Stimulated activated CD8-positive, alpha-beta memory T cell treated with anti-CD3 and anti-CD28 coated beads, Interleukin-4, amount 100 ng/mL, for 24 hours (primary cell): ENCODE measurements around the gene LOXL4.

Source experiments
- DNase-seq: peaks from one replicate; pipeline ENCODE4 v3.0.0-alpha.2; 2020; ENCODE audit warnings: low read depth

Gene LOXL4

DNA sequence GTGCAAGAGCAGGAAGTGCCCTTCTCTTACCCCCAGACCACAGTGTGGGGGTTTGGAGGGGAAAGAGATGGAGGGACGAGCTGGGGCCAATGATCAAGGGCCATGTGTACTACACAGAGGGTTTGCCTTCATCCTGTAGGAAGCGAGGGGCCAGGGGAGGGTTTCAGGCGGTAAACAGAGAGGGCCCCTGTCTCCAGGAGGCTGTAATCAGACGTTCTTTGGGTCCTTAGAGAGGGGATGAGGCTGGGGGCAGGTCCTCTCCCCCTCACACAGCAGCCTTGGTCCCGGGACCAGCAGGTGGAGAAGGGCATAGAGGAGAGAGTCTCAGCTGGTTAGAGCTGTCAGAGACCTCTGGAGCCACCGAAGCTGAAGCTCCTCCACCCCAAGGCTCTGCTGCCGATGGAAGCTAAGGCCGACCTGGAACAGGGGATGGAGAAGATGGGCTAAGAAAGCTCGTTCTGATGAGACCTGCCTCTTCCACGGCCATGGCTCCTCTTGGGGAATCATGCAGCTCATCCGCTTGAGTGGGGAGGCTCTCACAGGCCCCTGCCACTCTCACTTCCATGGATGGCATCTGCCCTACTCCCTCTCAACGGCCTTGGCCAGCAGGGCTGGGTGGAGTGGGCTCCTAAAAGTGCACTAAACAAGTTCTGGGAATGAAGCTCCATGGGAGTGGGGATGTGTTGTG, 3.5 kb downstream of the LOXL4 start:
- no peak for DNase-seq

DNA sequence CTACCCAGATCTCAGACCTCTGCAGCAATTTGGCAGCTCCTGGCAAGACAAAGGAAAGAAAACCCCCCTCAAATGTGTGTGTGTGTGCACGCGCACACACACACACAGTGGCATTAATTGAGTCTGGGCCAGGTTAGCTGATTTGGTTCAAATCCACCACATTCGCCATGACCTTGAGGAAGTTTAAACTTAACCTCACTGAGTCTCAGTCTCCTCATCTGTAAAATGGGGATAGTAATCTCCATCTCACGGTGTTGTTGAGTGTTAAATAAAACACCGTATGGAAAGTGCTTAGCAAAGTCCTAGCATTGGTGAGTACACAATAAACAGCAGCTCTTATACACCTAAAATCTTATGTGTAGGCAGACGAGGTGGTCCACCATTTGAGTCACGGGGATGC, 4.9 kb downstream of the LOXL4 start:
- no peak for DNase-seq

DNA sequence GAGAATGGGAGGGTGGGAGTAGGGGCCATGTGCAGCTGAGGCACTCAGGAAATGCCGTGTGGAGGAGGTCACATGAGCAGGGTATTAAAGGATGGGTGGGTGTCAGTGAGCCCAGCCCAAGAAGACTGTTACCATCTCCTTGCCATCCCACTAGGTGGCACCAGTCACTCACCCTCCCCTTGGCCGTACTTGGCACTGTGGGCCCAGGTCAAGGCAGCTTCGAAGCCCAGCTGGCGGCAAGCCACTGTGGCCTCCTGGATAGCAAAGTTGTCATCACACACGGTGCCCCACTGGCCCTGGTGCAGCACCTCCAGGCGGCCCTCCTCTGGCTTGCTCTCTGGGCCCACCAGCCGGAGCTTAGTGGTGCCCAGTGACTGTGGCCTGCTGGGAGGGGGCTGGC, 5.4 kb downstream of the LOXL4 start:
- DNase-seq, result no peak

DNA sequence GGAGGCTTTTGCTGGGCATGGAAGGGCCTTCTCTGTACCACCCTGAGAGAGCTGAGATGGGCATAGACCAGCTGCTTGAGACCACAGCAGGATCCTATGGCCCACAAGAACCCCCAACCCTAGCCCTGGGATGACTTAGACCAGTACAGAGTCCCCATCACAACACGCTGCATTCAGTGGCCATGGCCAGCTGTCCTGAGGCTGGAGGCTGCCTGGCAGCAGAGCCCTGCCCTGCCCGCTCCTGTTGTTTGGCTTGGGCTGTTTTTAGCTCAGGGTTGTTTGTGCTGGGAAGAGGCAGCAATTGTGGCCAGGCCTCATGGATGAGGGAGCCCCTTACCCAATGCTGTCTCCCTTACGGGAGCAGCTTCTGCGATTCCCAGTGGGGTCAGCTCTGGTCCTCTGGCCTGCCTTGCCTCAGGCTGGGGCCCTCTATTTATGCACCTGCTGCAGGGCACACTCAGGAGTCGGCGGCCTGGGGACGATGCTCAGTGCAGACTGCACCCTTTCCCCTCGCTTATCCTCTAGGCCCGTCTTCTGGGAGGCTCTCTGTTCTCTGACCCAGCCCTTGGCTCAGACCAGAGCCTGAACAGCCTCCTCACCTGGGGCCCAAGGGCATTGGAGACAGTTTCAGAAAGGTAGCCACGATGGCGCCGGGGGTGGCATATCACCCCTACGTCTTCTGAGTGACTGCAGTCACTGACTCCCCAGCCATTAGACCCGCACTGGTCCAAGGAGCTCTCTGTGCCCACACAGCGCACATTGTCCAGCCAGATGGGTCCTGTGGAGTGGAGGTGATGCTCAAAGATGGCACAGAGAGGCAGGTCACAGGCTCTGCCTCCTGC, 6.3 kb downstream of the LOXL4 start:
- no peak for DNase-seq

DNA sequence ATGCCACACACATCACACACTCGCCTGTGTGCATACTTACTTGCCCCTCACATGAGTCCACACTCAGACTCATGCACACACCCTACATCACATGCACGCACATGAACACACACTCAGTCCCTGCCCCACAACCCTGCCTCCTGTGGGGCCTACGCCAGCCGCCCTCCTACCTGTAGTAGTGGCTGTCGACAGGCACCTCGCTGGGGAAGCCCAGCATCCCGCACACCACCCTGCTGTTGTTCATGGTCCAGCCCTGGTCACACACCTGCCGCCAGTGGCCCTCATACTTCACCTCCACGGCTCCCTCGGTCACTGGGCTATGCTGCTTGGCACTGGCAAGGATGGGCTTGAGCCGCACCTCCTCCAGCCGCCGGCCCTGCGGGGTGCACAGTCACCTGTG, 7.2 kb downstream of the LOXL4 start:
- no peak for DNase-seq

DNA sequence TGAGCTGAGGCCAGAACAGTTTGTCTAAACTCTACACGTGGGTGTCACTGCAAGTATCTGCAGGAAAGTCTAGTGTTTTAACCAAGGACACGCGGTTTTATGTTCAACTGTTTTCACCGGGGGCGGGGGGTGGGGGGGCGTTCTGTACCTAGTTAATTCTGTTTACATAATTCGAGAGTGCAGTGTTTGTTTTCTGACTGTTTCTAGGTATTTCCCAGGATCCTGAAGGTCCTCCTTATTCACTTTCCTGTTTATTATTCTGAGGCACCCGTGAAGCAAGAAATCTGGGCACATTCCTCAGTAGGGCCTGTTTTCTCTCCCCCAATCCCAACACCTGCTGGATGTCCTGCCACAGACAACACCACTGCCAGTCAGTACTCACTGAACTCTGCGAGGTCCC, 7.6 kb downstream of the LOXL4 start:
- DNase-seq, result no peak

DNA sequence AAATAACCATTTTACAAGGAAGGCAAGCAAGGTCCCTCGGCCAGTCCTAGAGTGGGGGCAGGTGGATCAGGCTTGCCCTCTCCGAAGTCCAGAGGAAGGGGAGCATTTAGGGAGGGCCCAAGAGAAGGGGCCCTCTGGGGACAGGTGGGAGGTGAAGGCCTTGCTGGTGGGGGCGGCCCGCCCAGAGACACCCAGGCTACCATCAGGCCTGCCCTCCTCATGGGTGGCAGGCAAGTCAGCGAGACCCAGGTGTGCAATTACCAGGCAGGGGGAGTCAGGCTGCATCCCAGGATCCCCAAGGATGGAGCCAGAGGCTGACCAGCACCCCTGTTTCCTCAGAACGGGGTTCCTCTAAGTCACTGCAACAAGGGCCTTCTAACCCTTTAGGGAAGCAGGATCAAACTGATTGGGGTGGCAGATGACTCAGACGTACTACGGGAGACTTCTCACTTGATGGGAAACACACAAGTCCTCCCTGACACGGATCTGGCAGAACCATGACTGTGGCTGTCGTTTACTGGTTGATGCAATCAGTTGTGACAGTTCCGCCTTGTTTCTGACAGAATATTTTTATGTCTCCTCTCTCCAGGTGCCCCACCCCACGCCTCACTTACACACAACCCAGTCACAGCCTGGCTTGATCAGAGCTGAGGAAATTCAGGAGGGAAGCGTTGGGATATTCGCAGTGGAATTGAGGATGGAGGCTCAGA, 8.2 kb downstream of the LOXL4 start:
- no peak for DNase-seq

DNA sequence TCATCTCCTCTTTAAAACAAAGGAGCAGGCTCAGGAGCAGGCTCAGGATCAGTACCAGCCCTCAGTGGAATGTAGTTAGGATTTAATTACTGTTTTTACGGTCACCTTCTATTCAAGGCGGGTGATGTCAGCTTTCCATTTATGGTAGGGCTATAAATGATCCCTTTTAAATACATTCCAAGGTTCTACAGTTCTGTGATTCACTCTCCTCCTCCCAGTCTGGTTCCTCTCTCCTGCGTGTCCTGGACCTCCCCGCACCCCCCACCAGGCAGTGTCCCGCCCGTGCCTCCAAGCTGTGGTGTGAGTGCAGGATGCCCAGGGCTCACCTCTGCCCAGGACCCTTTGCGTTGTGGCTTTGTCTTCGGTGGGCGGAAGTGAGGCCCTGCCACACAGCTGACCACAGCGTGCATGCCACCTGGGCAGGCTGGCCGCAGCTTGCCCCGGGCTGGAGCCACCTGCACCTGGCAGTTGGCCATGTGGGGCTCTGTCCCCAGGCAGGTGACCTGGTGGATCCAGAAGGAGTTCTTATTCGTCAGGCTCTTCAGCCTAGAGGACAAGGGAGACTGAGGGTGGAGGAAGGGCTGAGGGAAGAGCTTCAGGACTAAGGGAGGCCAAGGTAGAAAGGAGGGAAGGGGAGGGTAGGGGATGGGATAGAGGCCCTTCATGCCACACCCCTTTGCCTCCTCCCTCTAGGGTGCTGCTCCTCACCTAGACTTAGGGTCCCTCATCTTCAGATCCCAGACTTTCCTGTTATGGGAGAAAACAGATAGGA, 9.1 kb downstream of the LOXL4 start:
- DNase-seq, result no peak

DNA sequence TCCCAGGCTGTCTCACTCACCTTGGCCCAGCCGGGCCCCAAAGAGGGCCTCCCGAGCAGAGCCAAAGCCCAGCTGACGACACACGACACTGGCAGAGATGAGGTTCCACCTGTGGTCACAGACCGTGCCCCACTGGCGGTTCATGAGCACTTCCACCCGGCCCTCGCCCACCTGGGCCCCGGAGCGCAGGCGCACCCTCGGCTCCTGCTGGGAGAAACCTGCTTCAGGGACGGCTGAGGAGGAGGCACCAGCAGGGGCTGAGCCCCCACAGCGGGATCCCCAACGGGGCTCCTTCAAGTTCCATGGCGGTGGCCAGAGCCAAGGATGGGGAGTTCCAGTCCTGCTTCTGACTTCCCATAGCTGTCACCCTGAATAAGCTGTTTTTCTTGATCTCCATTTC, 10.0 kb downstream of the LOXL4 start:
- no peak for DNase-seq

DNA sequence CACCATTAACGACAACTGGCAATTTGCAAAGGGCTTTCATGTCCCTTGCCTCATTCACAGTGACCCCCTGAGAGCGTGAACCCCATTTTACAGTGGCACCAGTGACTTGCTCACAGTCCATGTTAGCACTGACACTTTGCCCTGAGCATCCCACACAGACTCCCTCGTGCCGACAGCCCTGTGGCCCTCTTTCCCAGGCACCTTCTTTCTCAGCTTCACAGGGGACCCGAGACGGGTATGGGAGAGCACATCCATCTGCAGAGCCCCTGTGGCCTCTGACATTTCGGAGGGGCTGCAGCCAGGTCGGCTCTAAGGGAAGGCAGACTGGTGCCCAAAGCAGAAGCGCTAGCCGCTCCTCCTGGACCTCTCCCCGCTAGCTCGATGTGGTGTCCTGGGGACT, 10.8 kb downstream of the LOXL4 start:
- DNase-seq, result no peak

DNA sequence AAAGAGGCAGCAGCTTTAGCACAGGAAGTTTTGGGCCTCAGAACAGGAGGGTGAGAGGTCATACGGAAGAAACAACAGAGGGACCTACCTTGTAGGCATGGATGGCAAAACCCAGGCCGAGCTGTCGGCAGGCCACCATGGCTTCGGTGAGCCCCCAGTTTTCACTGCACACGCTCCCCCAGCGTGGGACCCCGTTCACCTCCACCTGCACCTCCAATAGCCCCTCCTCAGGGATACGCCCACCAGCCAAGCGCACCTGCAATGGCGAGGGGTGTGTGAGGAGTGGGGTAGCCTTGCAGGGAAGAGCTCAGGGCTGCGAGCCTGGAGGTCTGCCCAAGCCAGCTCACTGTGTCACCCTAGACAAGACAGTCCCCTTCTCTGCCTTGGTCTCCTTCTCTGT, 11.3 kb downstream of the LOXL4 start:
- DNase-seq, result no peak

DNA sequence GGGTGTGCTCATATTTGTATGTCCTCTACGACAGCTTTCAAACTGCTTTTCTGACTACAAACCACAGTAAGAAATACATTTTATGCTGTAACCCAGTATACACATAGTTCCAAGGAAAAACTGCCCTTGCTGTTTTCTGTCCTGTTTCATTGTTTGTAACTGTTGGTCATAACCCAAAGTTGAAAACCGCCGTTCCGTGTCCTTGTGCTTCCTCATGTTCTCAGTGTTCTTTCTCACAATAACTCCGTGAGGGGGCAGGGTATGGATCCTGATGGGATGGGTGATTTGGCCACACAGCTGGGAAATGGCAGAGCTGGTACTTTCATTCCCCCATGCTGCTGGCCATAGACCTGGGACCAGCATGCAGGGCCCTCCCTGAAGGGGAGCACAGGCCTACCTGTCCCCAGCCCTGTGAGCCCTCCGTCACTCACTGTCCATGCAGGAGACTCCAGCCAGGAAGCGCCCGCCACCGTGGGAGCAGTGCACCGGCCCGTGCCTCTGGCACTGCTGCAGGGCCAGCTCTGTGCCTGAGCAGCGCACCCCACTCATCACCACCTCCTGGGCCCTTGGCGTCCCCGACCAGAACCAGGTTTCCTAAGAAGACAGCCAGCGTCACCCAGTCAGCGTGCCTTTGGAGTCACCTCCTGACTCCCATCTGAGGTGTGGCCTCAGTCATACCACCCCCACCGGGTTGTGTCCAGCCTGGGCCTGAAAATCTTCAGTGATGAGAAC, 12.7 kb downstream of the LOXL4 start:
- no peak for DNase-seq

DNA sequence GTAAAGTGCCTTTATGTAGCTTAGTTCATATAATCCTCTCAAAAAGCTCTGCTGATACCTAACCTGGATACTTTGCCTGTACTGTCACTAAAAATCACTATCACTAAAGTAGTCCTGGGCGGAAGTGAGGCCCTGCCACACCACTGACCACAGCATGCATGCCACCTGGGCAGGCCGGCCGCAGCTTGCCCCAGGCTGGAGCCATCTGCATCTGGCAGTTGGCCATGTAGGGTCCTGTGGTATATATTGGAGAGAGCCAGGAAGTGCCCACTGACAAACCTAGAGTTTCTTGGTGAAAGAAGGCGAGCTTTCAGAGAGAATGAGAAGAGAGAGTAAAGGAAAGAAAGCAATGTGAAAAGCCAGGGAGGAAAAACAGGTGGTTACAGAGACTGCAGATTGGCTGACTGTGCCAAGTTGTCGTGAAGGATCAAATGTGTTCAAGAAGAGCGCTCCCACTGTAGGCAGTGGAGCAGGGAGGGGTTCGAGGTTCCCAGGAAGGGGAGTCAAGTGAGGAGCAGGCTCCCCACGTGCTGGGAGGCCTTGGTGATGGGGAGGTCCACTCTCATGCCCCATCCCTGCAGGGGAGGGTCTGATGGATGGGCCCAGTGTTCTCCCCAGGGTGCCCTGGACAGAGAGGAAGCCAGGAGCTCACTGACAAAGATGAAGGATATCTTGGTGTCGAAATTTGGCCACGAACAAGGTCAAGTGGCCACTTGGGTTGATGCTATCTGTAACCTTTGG, 13.6 kb downstream of the LOXL4 start:
- no peak for DNase-seq

DNA sequence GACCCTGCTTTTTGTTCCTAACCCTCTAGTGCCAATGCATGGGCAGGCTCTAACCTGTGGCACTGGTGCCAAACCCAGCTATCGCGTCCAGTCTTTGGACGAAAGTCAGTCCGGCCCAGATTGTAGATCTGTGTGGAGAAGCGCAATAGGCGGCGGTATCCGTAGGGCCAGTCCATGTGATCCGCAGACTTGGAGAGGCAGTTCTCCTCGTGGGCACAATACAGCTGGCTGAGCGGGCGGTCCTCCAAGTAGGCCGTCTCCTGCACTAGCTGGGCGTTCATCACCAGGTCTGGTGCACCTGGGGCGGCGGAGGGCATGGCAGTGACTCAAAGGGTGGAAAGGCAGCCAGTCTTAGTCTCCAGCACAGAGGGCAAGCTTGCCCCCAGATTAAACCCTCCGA, 14.5 kb downstream of the LOXL4 start:
- no peak for DNase-seq

DNA sequence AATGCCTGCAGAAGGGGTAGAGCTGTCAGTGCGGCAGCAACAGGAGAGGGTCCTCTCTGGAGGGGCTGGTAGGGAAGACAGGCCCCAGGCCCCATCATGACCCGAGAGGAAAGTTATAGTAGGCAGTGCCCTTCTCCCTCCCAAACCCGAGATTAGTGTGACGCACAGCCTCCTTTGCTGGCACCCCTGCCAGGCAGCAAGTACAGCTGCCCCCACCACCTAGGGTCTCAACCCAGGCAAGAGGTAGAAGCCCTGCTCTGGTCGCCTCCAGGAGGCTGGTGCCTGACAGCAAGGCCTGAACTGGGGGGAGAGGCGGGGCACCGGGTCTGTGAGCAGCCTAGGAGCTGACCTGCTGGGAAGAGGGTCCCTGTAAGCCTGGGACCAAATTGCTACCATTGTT, 15.5 kb downstream of the LOXL4 start:
- DNase-seq, result no peak

DNA sequence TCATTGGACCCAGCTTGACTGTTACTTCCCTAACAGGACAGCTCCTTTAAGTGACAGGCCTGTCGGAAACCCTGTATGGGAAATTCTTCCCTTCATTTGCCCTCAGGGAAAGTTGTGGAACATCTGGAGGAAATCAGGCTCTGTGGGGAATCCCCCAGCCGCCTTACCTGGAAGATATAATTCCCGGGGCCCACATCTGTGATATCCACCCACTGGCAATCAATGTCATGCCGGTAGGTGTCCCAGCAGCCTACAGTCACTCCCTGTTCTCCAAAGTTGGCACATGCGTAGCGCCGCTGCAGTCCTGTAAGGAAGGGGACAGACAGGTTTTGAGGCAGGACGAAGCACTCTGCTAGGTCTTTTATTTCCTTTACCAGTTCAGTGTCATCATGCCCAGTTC, 16.6 kb downstream of the LOXL4 start:
- no peak for DNase-seq

DNA sequence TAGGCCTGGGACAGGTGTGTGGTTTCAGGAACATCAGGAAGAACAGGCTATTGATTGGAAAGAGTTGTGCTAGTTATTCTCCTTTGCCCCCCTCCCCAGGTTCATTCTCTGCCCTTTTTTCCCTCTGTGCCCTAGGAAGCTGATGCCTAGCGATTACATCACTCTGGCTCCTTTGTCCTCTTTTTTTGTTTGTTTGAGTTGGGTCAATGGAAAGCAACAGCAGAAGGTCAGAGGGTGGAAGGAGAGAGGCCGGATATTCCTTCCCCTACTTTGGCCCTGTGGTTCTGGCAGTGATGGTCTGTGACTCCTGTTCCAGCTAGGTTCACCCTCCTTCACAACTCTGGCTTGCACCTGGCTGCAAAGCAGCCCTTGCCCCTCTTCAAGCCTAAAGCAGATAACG, 18.9 kb downstream of the LOXL4 start:
- DNase-seq, result no peak

DNA sequence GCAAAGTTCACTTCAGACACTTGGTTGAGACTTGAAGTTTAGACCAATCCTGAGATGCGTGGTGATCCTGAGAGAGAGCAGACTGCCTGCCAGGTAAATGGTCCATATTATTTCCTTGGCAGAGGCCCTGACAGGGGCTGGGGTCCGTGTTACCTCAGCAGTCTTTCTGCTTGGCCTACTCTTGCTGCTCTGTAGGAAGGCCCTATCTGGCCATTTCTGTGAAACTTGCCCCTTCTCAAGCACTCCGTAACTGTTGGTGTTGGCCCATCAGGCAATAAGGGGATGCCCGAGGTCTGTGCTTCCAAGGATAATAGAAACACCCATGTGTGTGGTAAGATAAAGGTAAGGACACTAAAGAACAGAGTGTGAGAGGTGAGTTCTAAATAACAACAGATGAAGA, 20.0 kb downstream of the LOXL4 start:
- no peak for DNase-seq

DNA sequence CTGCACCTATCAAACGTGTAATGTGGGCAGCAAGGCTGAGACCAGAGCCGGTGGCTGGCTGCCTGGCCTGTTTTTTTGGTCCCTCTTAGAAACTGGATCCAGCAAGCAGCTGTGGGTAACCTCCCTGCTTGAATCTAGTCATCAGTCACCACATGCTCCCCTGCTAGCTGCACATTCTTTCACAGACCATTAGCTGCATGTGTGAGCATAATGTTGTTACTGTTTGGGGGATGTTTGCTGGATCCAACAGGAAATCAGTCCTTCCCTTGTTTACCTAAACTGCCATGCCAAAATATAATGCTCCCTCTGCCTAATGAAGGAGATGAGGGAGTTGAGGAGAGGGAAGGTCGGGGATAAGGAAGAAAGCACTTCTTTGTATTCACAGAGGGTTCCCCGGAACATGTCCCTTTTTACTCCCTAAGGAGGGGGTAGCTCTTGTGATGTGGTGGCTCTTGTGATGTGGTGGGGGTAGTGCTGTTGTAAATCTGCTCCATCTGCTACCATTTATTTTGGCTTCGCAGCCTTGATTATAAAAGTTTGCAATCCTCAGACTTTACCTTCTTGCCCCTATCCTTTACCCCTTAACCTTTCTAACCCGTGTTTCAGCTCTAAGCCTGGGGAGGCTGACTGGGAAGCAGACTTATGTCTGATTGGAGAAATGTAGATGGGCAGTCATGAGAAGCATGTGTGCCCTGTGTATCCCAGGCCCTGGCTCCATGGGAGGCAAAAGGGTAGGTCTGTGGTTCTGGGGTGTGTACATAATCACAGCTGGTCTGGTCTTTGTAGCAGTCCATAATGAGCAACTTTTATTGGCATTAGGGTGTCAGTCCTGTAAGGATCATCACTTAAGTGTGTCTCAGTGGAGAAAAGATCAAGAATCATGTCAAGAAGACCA, 20.8 kb downstream of the LOXL4 start:
- no peak for DNase-seq

DNA sequence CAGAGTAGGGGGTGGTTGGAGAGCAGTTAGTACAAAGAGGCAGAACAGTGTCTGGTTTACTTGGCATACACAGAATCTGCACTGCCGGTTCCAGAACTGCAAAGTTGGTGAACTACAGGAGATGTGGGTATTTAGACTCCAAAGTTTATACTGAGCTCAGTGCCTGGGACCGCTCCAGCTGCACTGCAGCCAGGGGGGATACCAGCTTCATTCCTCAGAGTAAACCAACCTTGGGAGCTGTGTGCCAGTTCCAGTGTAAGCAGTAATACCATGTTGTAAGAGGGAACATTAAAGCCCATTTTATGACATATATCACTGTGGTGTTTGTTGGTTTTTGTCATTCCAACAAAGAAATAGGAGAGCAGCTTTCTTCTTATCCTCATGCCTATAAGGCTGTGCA, 23.4 kb downstream of the LOXL4 start:
- no peak for DNase-seq
